Measurements from ENCODE around the gene LZTS3. TPM values are rescaled to one million over a fixed set of nuclear protein-coding genes. Genes with fewer than 3 reads are reported as not detected.

The LZTS3 gene
- total RNA-seq, 1 experiment from 2014 or later: 6.1 TPM

DNA sequence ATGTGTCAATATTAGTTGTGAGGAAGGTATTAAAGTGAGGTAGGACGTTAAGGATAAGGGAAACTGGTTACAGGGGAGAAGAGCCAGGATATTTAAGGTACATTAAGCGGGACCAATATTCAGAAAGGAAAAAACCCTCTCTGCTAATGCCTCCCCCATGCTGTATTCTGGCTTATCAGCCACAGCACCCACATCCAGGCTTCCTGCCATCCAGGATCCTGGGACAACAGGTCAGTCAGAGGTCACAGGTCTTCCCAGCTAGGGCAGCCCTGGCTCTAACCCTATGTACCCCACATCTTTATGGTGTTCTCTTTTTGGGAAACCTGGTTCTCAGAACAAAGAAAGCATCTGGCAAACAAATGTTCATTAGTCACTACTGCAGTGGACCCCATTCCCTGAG, 25.9 kb upstream of the LZTS3 start:
- H3K4me3 ChIP-seq (ENCODE audit: low read depth, low read length, poor library complexity, severe bottlenecking): no peak overlapping the region
- no TSS peak for BruUV-seq (replicated peaks)
- no peaks in the 10 kb centered on the region for H3K27me3 ChIP-seq (replicated peaks; ENCODE audit: insufficient read depth, low read depth, low read length, poor library complexity)
- H3K4me1 ChIP-seq (ENCODE audit: insufficient read depth, low read length, poor library complexity, severe bottlenecking): peaks cover 8% of the 10 kb centered on the region
- POLR2A ChIA-PET (ENCODE audit: low non-redundant PET): no interaction called here
- peaks cover 51% of the 10 kb centered on the region for H3K36me3 ChIP-seq (ENCODE audit: insufficient read depth, low read length, poor library complexity, severe bottlenecking)
- CTCF ChIA-PET: no interaction called here
- no peak overlapping the region for H3K27ac ChIP-seq (ENCODE audit: low read depth, low read length, poor library complexity, severe bottlenecking)
- intact Hi-C loops (cut with micrococcal nuclease; ENCODE audit: unreplicated experiment): no loop called here
- no peak for DNase-seq (ENCODE audit: low spot score)
- no peaks in the 10 kb centered on the region for H3K9me3 ChIP-seq (ENCODE audit: low read depth, low read length, poor library complexity, severe bottlenecking)
- TF ChIP-seq, protein P1, sequence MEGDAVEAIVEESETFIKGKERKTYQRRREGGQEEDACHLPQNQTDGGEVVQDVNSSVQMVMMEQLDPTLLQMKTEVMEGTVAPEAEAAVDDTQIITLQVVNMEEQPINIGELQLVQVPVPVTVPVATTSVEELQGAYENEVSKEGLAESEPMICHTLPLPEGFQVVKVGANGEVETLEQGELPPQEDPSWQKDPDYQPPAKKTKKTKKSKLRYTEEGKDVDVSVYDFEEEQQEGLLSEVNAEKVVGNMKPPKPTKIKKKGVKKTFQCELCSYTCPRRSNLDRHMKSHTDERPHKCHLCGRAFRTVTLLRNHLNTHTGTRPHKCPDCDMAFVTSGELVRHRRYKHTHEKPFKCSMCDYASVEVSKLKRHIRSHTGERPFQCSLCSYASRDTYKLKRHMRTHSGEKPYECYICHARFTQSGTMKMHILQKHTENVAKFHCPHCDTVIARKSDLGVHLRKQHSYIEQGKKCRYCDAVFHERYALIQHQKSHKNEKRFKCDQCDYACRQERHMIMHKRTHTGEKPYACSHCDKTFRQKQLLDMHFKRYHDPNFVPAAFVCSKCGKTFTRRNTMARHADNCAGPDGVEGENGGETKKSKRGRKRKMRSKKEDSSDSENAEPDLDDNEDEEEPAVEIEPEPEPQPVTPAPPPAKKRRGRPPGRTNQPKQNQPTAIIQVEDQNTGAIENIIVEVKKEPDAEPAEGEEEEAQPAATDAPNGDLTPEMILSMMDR (conservative IDR thresholded peaks at IDR 0.05; ENCODE audit: low read depth, low read length): no peak
- no peak for TF ChIP-seq EZH2 (IDR thresholded peaks at IDR 0.05; ENCODE audit: borderline replicate concordance, low read depth, low read length, poor library complexity, severe bottlenecking)

DNA sequence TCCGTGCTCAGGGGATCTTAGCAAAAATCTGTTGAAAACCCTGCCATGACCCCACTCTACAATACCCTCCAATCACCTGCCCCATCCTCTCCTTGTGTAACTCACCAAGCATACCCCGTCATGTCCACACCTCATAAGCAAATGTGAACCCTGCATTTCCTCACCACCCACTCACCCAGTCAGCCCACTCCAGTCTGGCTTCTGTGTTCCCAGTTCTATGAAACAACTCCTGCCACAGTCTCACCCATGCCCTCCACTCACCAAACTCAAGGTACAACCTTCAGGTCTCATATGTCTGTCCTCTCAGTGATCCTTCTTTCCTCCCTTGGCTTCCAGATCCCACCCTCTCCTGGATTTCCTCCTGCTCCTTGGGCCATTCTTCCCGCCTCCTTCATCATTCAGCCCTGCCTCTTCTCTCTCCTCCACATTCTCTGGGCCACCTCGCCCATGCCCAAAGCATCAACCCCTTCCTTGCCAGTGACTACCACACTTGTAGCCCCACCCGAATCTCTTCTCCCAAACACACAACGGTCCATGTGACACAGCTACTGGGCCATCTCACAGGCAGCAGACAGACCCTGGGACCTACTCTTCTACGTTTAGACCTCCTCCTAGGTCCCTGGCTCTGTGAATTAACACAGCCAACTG, 22.4 kb upstream of the LZTS3 start:
- DNase-seq (ENCODE audit: low spot score): no peak
- POLR2A ChIA-PET (ENCODE audit: low non-redundant PET): no interaction called here
- H3K4me3 ChIP-seq (ENCODE audit: low read depth, low read length, poor library complexity, severe bottlenecking): no peak overlapping the region
- H3K4me1 ChIP-seq (ENCODE audit: insufficient read depth, low read length, poor library complexity, severe bottlenecking): no peaks in the 10 kb centered on the region
- CTCF ChIA-PET: no interaction called here
- intact Hi-C loops (cut with micrococcal nuclease; ENCODE audit: unreplicated experiment): no loop called here
- H3K36me3 ChIP-seq (ENCODE audit: insufficient read depth, low read length, poor library complexity, severe bottlenecking): peaks cover 70% of the 10 kb centered on the region
- H3K27me3 ChIP-seq (replicated peaks; ENCODE audit: insufficient read depth, low read depth, low read length, poor library complexity): no peaks in the 10 kb centered on the region
- no peaks in the 10 kb centered on the region for H3K9me3 ChIP-seq (ENCODE audit: low read depth, low read length, poor library complexity, severe bottlenecking)
- BruUV-seq (replicated peaks): no TSS peak
- TF ChIP-seq, protein P1 (conservative IDR thresholded peaks at IDR 0.05; ENCODE audit: low read depth, low read length): no peak
- no peak for TF ChIP-seq EZH2 (IDR thresholded peaks at IDR 0.05; ENCODE audit: borderline replicate concordance, low read depth, low read length, poor library complexity, severe bottlenecking)
- H3K27ac ChIP-seq (ENCODE audit: low read depth, low read length, poor library complexity, severe bottlenecking): no peak overlapping the region

DNA sequence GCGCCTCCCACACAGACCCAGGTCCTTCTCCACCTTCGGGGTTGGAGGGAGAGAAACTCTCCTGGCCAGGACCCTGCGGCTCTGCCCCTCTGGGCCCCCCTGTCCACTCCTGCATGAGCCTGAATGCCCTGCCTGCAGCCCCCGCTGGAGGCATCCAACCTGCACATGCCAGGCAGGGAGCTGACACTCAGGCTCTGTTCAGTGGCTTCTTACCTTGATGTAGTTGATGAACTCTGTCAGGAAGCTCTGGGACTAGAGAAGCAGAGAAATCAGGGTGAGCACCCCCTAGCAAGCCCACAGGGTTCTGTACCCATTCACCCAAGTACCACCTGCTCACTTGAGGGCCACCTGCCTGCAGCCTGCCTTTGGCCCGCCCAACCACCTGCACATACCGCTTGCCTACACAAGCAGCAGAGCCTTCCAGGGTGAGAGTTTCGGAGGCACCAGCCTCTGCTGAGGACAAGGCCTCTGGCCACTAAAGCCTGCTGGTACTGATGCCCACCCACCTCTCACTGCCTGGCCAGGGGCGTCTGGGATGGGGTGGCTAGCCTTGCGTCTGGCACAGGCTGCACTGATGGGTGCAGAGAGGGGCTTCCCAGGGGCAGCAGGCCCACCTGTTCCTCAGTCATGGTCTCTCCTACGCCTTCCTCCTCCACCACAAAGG, 21.4 kb upstream of the LZTS3 start:
- Histone ChIP-seq H3K9me3 (ENCODE audit: low read depth, low read length, poor library complexity, severe bottlenecking) (no peaks in the 10 kb centered on the region), H3K27ac (ENCODE audit: low read depth, low read length, poor library complexity, severe bottlenecking) (no peak overlapping the region), H3K4me1 (ENCODE audit: insufficient read depth, low read length, poor library complexity, severe bottlenecking) (no peaks in the 10 kb centered on the region), H3K4me3 (ENCODE audit: low read depth, low read length, poor library complexity, severe bottlenecking) (no peak overlapping the region), H3K27me3 (replicated peaks; ENCODE audit: insufficient read depth, low read depth, low read length, poor library complexity) (no peaks in the 10 kb centered on the region), H3K36me3 (ENCODE audit: insufficient read depth, low read length, poor library complexity, severe bottlenecking) (peaks cover 70% of the 10 kb centered on the region)
- ChIA-PET POLR2A (ENCODE audit: low non-redundant PET) (no interaction called here), CTCF (no interaction called here)
- DNase-seq (ENCODE audit: low spot score): no peak
- no peak for TF ChIP-seq EZH2 (IDR thresholded peaks at IDR 0.05; ENCODE audit: borderline replicate concordance, low read depth, low read length, poor library complexity, severe bottlenecking)
- TF ChIP-seq, protein P1 (conservative IDR thresholded peaks at IDR 0.05; ENCODE audit: low read depth, low read length): no peak
- no TSS peak for BruUV-seq (replicated peaks)
- intact Hi-C loops (cut with micrococcal nuclease; ENCODE audit: unreplicated experiment): no loop called here

All from A673 (cell line).